ENCODE measurements around the gene KRTAP29-1. TPM values are rescaled to one million over a fixed set of nuclear protein-coding genes. Genes with fewer than 3 reads are reported as not detected.
"Not testable (repeated sequence)": the region's sequence is repeated elsewhere in the genome, so short reads cannot be mapped to it uniquely, and the experiment has no call there.

The KRTAP29-1 gene, protein sequence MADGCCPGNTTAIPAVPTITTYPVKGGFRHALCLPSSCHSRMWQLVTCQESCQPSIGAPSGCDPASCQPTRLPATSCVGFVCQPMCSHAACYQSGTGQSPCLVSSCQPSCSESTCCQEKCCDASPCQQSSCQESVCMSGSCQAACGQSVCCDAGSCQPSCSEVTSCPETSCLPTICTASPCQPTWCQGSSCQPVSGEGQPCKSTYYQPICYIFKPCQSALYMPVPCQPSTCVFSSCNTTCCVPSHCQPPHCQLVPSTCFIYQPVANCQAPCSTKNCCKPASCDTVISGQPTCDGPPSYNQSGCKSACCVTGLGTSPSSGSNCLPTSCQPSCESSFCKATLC
- total RNA-seq: not detected
- total RNA-seq (2013): 0.14 TPM

DNA sequence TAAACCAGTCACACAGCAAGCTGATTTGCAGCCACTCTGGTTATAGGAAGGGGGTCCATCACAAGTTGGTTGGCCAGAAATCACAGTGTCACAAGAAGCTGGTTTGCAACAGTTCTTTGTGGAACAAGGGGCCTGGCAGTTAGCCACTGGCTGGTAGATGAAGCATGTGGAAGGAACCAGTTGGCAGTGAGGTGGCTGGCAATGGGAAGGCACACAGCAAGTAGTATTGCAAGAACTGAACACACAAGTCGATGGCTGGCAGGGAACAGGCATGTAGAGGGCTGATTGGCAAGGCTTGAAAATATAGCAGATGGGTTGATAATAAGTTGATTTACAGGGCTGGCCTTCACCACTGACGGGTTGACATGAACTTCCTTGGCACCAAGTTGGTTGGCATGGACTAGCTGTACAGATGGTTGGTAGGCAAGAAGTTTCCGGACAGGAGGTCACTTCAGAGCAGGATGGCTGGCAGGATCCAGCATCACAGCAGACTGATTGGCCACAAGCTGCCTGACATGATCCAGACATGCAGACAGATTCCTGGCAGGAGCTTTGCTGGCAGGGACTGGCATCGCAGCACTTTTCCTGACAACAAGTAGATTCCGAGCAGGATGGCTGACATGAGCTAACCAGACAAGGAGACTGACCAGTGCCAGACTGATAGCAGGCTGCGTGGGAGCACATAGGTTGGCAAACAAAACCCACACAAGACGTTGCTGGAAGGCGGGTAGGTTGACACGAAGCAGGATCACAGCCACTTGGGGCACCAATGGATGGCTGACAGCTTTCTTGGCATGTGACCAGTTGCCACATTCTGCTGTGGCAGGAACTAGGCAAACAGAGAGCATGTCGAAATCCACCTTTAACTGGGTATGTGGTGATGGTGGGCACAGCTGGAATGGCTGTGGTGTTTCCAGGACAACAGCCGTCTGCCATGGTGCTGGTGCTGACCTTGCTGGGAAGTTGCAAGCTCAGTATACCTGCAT is at the start of gene KRTAP29-1:
Gene KRTAP29-1, minus strand, starts transcription at position 936 of the 986 bp plus-strand sequence. Its CDS starts 0 bp downstream, at position 936.
- H3K27me3 ChIP-seq (ENCODE audit: control insufficient read depth, insufficient read depth, low read length): no peaks in the 10 kb centered on the region
- H3K4me1 ChIP-seq (ENCODE audit: control insufficient read depth, insufficient read depth, low read length): peaks cover 7% of the 10 kb centered on the region
- no peak within 1 kb of the TSS for H3K4me3 ChIP-seq (ENCODE audit: low read length)
- Mint-ChIP-seq H3K4me3 (no peak within 1 kb of the TSS), H3K4me1 (peaks cover 9 to 15% of the 10 kb centered on the region in 2 donors), H3K36me3 (no peaks in the 10 kb centered on the region), H3K27me3 (ENCODE audit: low read depth in 2 of 2) (peaks cover 0 to 17% of the 10 kb centered on the region in 2 donors), H3K9me3 (no peaks in the 10 kb centered on the region), H3K27ac (no peak within 1 kb of the TSS)
- no peak within 1 kb of the TSS for H3K27ac ChIP-seq (ENCODE audit: low read length)
- ATAC-seq: no peak
- no peak for DNase-seq
- no peaks in the 10 kb centered on the region for H3K36me3 ChIP-seq (ENCODE audit: control insufficient read depth, insufficient read depth, low read length)
- H3K9me3 ChIP-seq (ENCODE audit: control insufficient read depth, insufficient read depth, low read length): no peaks in the 10 kb centered on the region
- intact Hi-C loops (cut with micrococcal nuclease): no loop called here
- WGBS (ENCODE audit: insufficient coverage): 75% methylated on average over 11 of the region's 11 CpGs
- TF ChIP-seq, protein P1, sequence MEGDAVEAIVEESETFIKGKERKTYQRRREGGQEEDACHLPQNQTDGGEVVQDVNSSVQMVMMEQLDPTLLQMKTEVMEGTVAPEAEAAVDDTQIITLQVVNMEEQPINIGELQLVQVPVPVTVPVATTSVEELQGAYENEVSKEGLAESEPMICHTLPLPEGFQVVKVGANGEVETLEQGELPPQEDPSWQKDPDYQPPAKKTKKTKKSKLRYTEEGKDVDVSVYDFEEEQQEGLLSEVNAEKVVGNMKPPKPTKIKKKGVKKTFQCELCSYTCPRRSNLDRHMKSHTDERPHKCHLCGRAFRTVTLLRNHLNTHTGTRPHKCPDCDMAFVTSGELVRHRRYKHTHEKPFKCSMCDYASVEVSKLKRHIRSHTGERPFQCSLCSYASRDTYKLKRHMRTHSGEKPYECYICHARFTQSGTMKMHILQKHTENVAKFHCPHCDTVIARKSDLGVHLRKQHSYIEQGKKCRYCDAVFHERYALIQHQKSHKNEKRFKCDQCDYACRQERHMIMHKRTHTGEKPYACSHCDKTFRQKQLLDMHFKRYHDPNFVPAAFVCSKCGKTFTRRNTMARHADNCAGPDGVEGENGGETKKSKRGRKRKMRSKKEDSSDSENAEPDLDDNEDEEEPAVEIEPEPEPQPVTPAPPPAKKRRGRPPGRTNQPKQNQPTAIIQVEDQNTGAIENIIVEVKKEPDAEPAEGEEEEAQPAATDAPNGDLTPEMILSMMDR (IDR thresholded peaks at IDR 0.05): no peak

DNA sequence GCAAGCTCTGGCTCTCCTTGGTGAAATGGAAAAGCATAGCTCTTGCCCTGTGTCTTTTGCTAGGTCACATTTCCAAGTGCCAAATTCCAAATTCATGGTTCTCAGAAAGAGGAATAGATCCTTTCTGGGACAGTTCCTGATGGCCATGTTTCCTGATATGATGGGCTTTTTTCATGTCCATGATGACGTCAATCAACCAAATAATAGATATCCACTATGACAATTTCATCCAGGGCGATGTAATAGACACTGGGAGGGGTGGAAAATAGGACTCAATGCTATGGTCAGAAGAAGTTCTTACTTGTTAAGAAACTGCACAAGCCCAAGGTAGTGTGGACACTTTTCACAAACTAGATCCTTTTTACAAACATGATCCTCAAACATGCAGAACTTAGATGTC is 48.5 kb upstream of the KRTAP29-1 start:
- Mint-ChIP-seq H3K27me3 (ENCODE audit: low read depth in 2 of 2) (peaks cover 7 to 25% of the 10 kb centered on the region in 2 donors), H3K4me3 (no peak overlapping the region), H3K36me3 (no peaks in the 10 kb centered on the region), H3K27ac (no peak overlapping the region), H3K4me1 (no peaks in the 10 kb centered on the region), H3K9me3 (no peaks in the 10 kb centered on the region)
- no peaks in the 10 kb centered on the region for H3K36me3 ChIP-seq (ENCODE audit: control insufficient read depth, insufficient read depth, low read length)
- intact Hi-C loops (cut with micrococcal nuclease): no loop called here
- DNase-seq: no peak
- H3K4me3 ChIP-seq (ENCODE audit: low read length): no peak overlapping the region
- WGBS (ENCODE audit: insufficient coverage): no CpG with 5 or more reads among the region's 2 CpGs
- H3K4me1 ChIP-seq (ENCODE audit: control insufficient read depth, insufficient read depth, low read length): peaks cover 6% of the 10 kb centered on the region
- ATAC-seq: no peak
- H3K27ac ChIP-seq (ENCODE audit: low read length): no peak overlapping the region
- H3K27me3 ChIP-seq (ENCODE audit: control insufficient read depth, insufficient read depth, low read length): no peaks in the 10 kb centered on the region
- TF ChIP-seq, protein P1 (IDR thresholded peaks at IDR 0.05): no peak
- no peaks in the 10 kb centered on the region for H3K9me3 ChIP-seq (ENCODE audit: control insufficient read depth, insufficient read depth, low read length)

DNA sequence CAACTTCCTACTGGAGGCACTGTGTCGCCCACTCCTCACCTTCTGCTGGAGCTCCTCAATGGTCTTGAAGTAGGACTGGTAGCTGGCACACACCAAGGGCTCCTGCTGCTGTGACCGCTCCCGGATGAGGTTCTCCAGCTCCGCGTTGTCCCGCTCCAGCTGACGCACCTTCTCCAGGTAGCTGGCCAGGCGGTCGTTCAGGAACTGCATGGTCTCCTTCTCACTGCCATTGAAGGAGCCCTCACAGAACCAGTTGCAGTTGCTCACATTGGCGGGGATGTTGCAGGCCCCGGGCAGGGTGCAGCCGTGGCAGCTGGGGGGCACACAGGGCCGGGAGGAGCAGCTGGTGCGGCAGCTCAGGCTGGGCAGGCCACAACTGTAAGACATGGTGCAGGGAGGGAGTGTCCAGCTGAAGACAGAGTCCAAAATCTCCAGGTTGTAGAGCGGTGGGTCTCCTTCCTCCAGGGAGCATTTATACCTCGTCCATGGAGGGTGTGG is 47.8 kb upstream of the KRTAP29-1 start, which contains the start of gene KRT33A:
Gene KRT33A, minus strand, starts transcription at position 448 of the 498 bp plus-strand sequence. Its CDS starts 61 bp downstream, at position 387.
- H3K9me3 ChIP-seq (ENCODE audit: control insufficient read depth, insufficient read depth, low read length); H3K36me3 Mint-ChIP-seq; H3K27ac ChIP-seq (ENCODE audit: low read length); H3K4me3 Mint-ChIP-seq; DNase-seq; ATAC-seq; H3K27ac Mint-ChIP-seq; H3K4me3 ChIP-seq (ENCODE audit: low read length); H3K36me3 ChIP-seq (ENCODE audit: control insufficient read depth, insufficient read depth, low read length); H3K27me3 ChIP-seq (ENCODE audit: control insufficient read depth, insufficient read depth, low read length); H3K4me1 Mint-ChIP-seq; H3K4me1 ChIP-seq (ENCODE audit: control insufficient read depth, insufficient read depth, low read length); intact Hi-C loops (cut with micrococcal nuclease); H3K9me3 Mint-ChIP-seq: not testable (repeated sequence)
- peaks cover 7 to 21% of the 10 kb centered on the region in 2 donors for H3K27me3 Mint-ChIP-seq (ENCODE audit: low read depth in 2 of 2)
- 92% methylated on average over 16 of the region's 16 CpGs for WGBS (ENCODE audit: insufficient coverage)
